OCI-LY1 (cell line): Measurements from ENCODE around the gene TTLL11.

ENCODE experiments used
- H2AFZ ChIP-seq: fragments of 200-600 bp; sonication (generic), shearing (Covaris generic); 2 replicates; pipeline ENCODE4 v1.6.0; 2014; ENCODE audit warnings: antibody characterized with exemption, mild to moderate bottlenecking, low read length
- H3F3A ChIP-seq: fragments of 200-600 bp; sonication (generic), shearing (Covaris generic); 2 replicates; pipeline ENCODE4 v1.6.0; 2014; ENCODE audit warnings: mild to moderate bottlenecking, antibody characterized with exemption, low read length, moderate library complexity; ENCODE audit not compliant: insufficient read depth
- H3K27ac ChIP-seq: fragments of 200-600 bp; sonication (generic); 2 replicates; pipeline ENCODE4 v1.5.1; 2014; ENCODE audit warnings: low read length, mixed run types, mild to moderate bottlenecking, low read depth; ENCODE audit not compliant: poor library complexity, severe bottlenecking
- H3K27me3 ChIP-seq: fragments of 200-600 bp; sonication (generic); 2 replicates; pipeline ENCODE4 v1.6.0; 2014; ENCODE audit warnings: antibody characterized with exemption, mild to moderate bottlenecking, low read length, moderate library complexity; ENCODE audit not compliant: insufficient read depth
- H3K36me3 ChIP-seq: fragments of 200-600 bp; sonication (generic); 2 replicates; pipeline ENCODE4 v1.6.1; 2014; ENCODE audit warnings: mild to moderate bottlenecking, antibody characterized with exemption, low read length, moderate library complexity, mixed read lengths; ENCODE audit not compliant: insufficient read depth
- H3K4me1 ChIP-seq: fragments of 200-600 bp; sonication (generic); 2 replicates; pipeline ENCODE4 v1.5.1; 2014; ENCODE audit warnings: mild to moderate bottlenecking, low read length, moderate library complexity; ENCODE audit not compliant: insufficient read depth, severe bottlenecking
- H3K4me2 ChIP-seq: fragments of 200-600 bp; sonication (generic), shearing (Covaris generic); 2 replicates; pipeline ENCODE4 v1.6.1; 2014; ENCODE audit warnings: low read length
- H3K4me3 ChIP-seq: fragments of 200-600 bp; sonication (generic); 2 replicates; pipeline ENCODE4 v1.5.1; 2014; ENCODE audit warnings: low read length, low read depth, mild to moderate bottlenecking, mixed read lengths; ENCODE audit not compliant: poor library complexity, severe bottlenecking
- H3K79me2 ChIP-seq: fragments of 200-600 bp; shearing (Covaris generic); 2 replicates; pipeline ENCODE4 v1.6.1; 2016; ENCODE audit warnings: mixed run types, low read length, mixed read lengths; ENCODE audit not compliant: insufficient read depth
- H3K9ac ChIP-seq: fragments of 200-600 bp; sonication (generic), shearing (Covaris generic); 2 replicates; pipeline ENCODE4 v1.6.1; 2014; ENCODE audit warnings: mild to moderate bottlenecking, low read length, mixed read lengths
- H3K9me2 ChIP-seq: fragments of 200-600 bp; sonication (generic), shearing (Covaris generic); 2 replicates; pipeline ENCODE4 v1.6.1; 2014; ENCODE audit warnings: low read depth, mild to moderate bottlenecking, low read length, mixed read lengths
- H3K9me3 ChIP-seq: fragments of 200-600 bp; shearing (Covaris generic); 2 replicates; pipeline ENCODE4 v1.6.1; 2014; ENCODE audit warnings: low read length, mixed read lengths
- H4K20me1 ChIP-seq: fragments of 200-600 bp; sonication (generic), shearing (Covaris generic); 2 replicates; pipeline ENCODE4 v1.6.0; 2016; ENCODE audit warnings: mild to moderate bottlenecking, low read length; ENCODE audit not compliant: insufficient read depth
- EZH2 ChIP-seq: fragments of 200-600 bp; sonication (generic), shearing (Covaris generic); IDR thresholded peaks from 2 replicates; pipeline ENCODE4 v1.8.0; 2017; ENCODE audit warnings: borderline replicate concordance, mixed run types, mild to moderate bottlenecking, antibody characterized with exemption, low read length, moderate library complexity, mixed read lengths
- TF ChIP-seq, protein P1 (sequence below): fragments of 200-600 bp; sonication (generic), shearing (Covaris generic); IDR thresholded peaks from 2 replicates; pipeline ENCODE4 v1.5.1; 2017; ENCODE audit warnings: mild to moderate bottlenecking, antibody characterized with exemption, low read length, moderate library complexity, mixed read lengths

TTLL11 gene

DNA sequence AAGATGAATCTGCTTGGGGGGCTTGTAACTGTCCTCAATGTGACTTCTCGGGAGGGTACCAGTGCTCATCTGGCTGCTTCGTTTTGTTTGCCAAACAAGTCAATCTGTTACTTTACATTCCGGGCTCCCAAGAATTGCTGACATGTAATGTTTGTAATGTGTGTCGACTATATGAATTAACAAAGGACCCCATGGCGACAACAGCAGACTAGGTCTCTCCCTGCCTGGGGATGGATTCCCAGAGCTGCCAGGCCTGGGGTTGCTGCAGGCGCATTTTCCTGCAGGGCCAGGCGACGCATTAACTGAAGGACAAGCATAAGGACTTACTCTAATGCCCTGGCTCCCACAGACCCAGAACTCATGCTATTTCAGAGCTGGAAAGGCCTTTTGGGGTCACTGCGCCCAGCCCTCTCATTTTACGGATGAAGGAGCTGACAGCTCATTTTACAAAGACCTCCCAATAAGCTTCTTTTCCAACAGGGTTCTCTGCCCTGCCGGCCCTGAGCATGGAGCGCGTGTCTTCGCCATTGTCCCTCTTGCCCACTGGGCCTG is 214.8 kb downstream of the TTLL11 start:
- Histone ChIP-seq H2AFZ (no peak overlapping the region), H3K9ac (no peak overlapping the region), H3K36me3 (no peaks in the 10 kb centered on the region), H3K9me3 (no peaks in the 10 kb centered on the region), H3F3A (no peaks in the 10 kb centered on the region), H3K4me2 (no peak overlapping the region), H3K27me3 (no peaks in the 10 kb centered on the region), H3K9me2 (no peaks in the 10 kb centered on the region), H4K20me1 (no peaks in the 10 kb centered on the region), H3K4me1 (peaks cover 35% of the 10 kb centered on the region), H3K27ac (no peak overlapping the region), H3K4me3 (no peak overlapping the region), H3K79me2 (no peaks in the 10 kb centered on the region)
- TF ChIP-seq, protein P1, sequence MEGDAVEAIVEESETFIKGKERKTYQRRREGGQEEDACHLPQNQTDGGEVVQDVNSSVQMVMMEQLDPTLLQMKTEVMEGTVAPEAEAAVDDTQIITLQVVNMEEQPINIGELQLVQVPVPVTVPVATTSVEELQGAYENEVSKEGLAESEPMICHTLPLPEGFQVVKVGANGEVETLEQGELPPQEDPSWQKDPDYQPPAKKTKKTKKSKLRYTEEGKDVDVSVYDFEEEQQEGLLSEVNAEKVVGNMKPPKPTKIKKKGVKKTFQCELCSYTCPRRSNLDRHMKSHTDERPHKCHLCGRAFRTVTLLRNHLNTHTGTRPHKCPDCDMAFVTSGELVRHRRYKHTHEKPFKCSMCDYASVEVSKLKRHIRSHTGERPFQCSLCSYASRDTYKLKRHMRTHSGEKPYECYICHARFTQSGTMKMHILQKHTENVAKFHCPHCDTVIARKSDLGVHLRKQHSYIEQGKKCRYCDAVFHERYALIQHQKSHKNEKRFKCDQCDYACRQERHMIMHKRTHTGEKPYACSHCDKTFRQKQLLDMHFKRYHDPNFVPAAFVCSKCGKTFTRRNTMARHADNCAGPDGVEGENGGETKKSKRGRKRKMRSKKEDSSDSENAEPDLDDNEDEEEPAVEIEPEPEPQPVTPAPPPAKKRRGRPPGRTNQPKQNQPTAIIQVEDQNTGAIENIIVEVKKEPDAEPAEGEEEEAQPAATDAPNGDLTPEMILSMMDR = no peak
- no peak for TF ChIP-seq EZH2

DNA sequence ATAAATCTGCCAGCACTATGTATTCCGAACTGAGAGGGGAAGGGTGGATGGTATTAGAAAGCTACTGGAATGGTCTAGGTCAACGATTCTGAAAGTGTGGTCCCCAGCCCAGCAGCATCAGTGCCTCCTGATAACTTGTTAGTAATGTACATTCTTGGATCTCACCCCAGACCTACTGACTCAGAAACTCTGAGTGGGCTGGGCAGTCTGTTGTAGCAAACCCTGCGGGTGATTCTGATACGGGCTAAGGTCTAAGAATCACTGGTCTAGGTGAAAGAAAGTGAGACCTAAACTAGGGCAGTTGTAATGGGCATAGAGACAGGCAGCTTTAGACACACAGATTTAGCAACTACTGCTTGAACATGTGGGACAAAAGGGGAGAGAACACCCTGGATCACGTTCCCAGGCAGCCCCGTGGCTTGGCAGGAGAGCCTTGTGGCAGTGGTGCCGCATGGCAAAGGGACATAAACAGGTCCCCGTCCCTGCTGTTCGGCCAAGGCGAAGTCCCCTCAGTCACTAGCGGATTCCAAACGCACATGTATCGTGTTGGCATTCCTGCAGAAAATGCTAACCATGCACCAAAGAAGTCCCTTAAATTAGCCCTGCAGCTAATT is 216.3 kb downstream of the TTLL11 start:
- Histone ChIP-seq H3K4me1 (peaks cover 19% of the 10 kb centered on the region), H3K4me2 (no peak overlapping the region), H3K27me3 (no peaks in the 10 kb centered on the region), H3K9ac (no peak overlapping the region), H3K9me3 (no peaks in the 10 kb centered on the region), H3K79me2 (no peaks in the 10 kb centered on the region), H3K9me2 (no peaks in the 10 kb centered on the region), H3F3A (no peaks in the 10 kb centered on the region), H4K20me1 (no peaks in the 10 kb centered on the region), H2AFZ (no peak overlapping the region), H3K4me3 (no peak overlapping the region), H3K36me3 (no peaks in the 10 kb centered on the region), H3K27ac (no peak overlapping the region)
- TF ChIP-seq, protein P1 = no peak

DNA sequence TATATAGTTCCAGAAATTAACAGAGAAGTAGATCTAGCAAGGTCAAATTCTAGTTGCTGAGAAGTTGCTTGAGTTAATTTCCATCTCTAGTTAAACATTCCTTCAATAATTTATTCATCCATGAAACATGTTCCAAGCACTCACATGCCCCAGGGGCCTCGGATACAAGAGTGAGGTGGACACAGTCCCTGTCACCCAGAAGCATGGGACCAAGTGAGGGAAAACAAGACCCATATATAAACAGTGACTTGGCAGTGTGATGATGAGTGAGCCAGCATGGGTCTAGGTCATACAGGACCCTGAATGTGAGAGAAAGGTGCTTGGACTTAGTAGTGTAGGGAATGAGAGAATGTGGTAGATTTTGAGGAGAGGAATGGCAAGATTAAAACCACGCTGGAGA is 216.9 kb downstream of the TTLL11 start:
- Histone ChIP-seq H3K27me3 (no peaks in the 10 kb centered on the region), H3K4me3 (no peak overlapping the region), H3K9me2 (no peaks in the 10 kb centered on the region), H3F3A (no peaks in the 10 kb centered on the region), H3K4me2 (no peak overlapping the region), H4K20me1 (no peaks in the 10 kb centered on the region), H2AFZ (no peak overlapping the region), H3K9me3 (no peaks in the 10 kb centered on the region), H3K4me1 (peaks cover 14% of the 10 kb centered on the region), H3K9ac (no peak overlapping the region), H3K36me3 (no peaks in the 10 kb centered on the region), H3K79me2 (no peaks in the 10 kb centered on the region), H3K27ac (no peak overlapping the region)
- no peak for TF ChIP-seq EZH2
- TF ChIP-seq, protein P1 = no peak
